ENCODE results near the gene SLC46A1. TPM values are rescaled to one million over a fixed set of nuclear protein-coding genes. Genes with fewer than 3 reads are reported as not detected.
A peak's percentile ranks its signal among the peaks of the same experiment; 100 is the strongest.

SLC46A1 gene
- total and polyA plus RNA-seq, 10 of the 15 experiments (the other 5 are each of a cell fraction or from before 2014, with no cell fraction given): 1.7 to 6.9 (median 4.0) TPM

- TF ChIP-seq SMAD5 (IDR thresholded peaks at IDR 0.05; ENCODE audit: low read depth): peak; percentile 21; the same call in 1 of the 2 replicates
- peak; percentile 48; the same call in 1 of the 2 replicates for TF ChIP-seq NFIC (IDR thresholded peaks at IDR 0.05; ENCODE audit: low read depth, low read length)
- no peak for TF ChIP-seq NFXL1 (IDR thresholded peaks at IDR 0.05; ENCODE audit: borderline replicate concordance)
- peak; percentile 81; the same call in 1 of the 2 replicates for TF ChIP-seq MXI1 (IDR thresholded peaks at IDR 0.05; ENCODE audit: low read depth, low read length)
Measured at GRCh38 chr17:28357061-28357900, 48.7 kb downstream of the SLC46A1 start, which contains the start of gene POLDIP2 (continued).

DNA sequence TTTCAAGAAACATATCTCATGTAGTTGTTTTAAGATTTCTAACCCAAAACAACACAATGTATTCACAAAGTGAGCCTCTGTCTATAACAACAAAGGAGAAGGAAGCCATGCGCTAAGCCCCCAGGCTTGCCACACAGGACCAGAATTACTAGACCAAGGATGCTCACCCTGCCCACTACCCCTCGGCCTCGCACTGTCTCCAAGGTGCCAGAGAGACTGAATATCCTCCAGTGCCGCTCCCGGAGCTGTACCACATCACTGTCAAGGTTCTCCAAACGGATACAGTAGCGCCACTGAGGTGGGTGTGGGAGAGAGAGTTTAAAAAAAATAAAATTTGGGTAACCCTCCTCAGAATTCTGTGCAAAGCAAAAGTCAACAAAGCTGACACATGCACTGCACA, 55.7 kb downstream of the SLC46A1 start:
- no peaks in the 10 kb centered on the region for H3K9me3 ChIP-seq (replicated peaks; ENCODE audit: control insufficient read depth, insufficient read depth, low read length)
- ATAC-seq (no peak), FAIRE-seq (no peak), DNase-seq (ENCODE audit: low read depth, low spot score) (no peak)
- H3K79me2 ChIP-seq (ENCODE audit: control insufficient read depth, insufficient read depth, low read length): no peaks in the 10 kb centered on the region
- WGBS (ENCODE audit: insufficient coverage, insufficient replicate concordance, low lambda C conversion rate, missing lambda C conversion rate): 97% methylated on average over 7 of the region's 7 CpGs
- no peaks in the 10 kb centered on the region for H3K4me1 ChIP-seq (ENCODE audit: control insufficient read depth, insufficient read depth, low read length)
- CTCF ChIA-PET: no interaction called here
- H3K27me3 ChIP-seq (replicated peaks in 1 of 2; ENCODE audit: control insufficient read depth in 2 of 2, insufficient read depth in 2 of 2, low read length in 1 of 2): no peaks in the 10 kb centered on the region
- RAD21 ChIA-PET (ENCODE audit: unreplicated experiment): interaction anchor here (0.8 kb wide), 1 partner anchor 15 kb away, joined by 4 read pairs; the partner anchor contains the start of genes IFT20 and TNFAIP1
- intact Hi-C loops (cut with micrococcal nuclease; ENCODE audit: unreplicated experiment) (no loop called here), in situ Hi-C loops (cut with MboI) (no loop called here)
- H3K4me2 ChIP-seq (ENCODE audit: control insufficient read depth, insufficient read depth): no peak overlapping the region
- H3K4me3 ChIP-seq: no peak overlapping the region
- H3K36me3 ChIP-seq (ENCODE audit: control insufficient read depth in 2 of 2, insufficient read depth in 2 of 2, low read length in 1 of 2): peaks cover 17 to 24% of the 10 kb centered on the region in 2 experiments
- POLR2A ChIA-PET: no interaction called here
- H3K27ac ChIP-seq (ENCODE audit: control insufficient read depth, insufficient read depth): no peak overlapping the region
- no peak overlapping the region for H3K9ac ChIP-seq (ENCODE audit: control insufficient read depth, insufficient read depth, low read length)
- BruUV-seq (replicated peaks): no TSS peak
- no peak overlapping the region for H2AFZ ChIP-seq (ENCODE audit: control insufficient read depth, low read depth, low read length)
- SMC1A ChIA-PET (ENCODE audit: uncharacterized antibody, unreplicated experiment): no interaction called here
- TF ChIP-seq NFYA (IDR thresholded peaks at IDR 0.05; ENCODE audit: borderline replicate concordance, low read depth, low read length) (no peak), RUNX3 (IDR thresholded peaks at IDR 0.05; ENCODE audit: low read length) (no peak), BMI1 (IDR thresholded peaks at IDR 0.05; ENCODE audit: borderline replicate concordance) (no peak), STAT1 (conservative IDR thresholded peaks at IDR 0.05) (no peak), BCL11A (IDR thresholded peaks at IDR 0.05; ENCODE audit: low read depth, low read length) (no peak), CBX3 (IDR thresholded peaks at IDR 0.05; ENCODE audit: borderline replicate concordance, low read depth) (no peak), ATF7 (IDR thresholded peaks at IDR 0.05; ENCODE audit: low read depth) (no peak)
- TF ChIP-seq, protein P1, sequence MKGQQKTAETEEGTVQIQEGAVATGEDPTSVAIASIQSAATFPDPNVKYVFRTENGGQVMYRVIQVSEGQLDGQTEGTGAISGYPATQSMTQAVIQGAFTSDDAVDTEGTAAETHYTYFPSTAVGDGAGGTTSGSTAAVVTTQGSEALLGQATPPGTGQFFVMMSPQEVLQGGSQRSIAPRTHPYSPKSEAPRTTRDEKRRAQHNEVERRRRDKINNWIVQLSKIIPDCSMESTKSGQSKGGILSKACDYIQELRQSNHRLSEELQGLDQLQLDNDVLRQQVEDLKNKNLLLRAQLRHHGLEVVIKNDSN (IDR thresholded peaks at IDR 0.05; ENCODE audit: borderline replicate concordance, extremely low read length, insufficient read depth, low read depth, low read length): no peak
- TF ChIP-seq, protein P2, sequence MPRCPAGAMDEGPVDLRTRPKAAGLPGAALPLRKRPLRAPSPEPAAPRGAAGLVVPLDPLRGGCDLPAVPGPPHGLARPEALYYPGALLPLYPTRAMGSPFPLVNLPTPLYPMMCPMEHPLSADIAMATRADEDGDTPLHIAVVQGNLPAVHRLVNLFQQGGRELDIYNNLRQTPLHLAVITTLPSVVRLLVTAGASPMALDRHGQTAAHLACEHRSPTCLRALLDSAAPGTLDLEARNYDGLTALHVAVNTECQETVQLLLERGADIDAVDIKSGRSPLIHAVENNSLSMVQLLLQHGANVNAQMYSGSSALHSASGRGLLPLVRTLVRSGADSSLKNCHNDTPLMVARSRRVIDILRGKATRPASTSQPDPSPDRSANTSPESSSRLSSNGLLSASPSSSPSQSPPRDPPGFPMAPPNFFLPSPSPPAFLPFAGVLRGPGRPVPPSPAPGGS (IDR thresholded peaks at IDR 0.05; ENCODE audit: borderline replicate concordance, insufficient read depth, low read depth, low read length, poor library complexity, severe bottlenecking): no peak
- H4K20me1 ChIP-seq (ENCODE audit: control insufficient read depth, insufficient read depth): no peaks in the 10 kb centered on the region
